ENCODE data around the gene PKD1L1.

DNA sequence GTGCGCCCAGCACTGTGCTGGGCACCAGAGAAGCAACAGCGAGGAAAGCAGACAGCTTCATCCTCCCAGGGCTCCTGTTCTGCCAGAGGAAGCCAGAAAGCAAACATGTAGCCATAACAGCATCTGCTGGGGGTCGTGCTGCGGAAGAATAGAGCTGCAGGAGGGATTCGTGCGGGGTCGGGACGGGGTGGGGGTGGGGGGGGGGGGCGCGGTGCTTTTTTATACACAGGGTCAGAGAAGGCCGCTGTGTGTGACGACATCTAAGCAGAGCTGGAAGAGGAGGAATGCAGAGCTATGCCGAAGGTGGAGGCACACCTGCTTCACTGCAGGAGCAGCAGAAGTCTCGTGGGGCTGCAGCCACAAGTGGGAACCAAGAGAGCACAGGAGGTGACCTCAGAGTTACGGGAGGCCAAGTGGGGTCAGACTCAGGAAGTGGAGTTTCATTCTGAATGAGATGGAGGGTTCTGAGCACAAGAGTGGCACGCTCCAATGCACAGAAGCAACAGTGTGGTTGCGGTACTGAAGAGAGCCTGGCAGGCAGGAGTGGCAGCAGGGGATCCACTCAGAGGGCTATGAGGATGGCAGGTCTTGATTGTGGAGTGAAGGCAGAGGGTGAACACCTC lies 11.1 kb downstream of the PKD1L1 start:
- TF ChIP-seq, protein P1, sequence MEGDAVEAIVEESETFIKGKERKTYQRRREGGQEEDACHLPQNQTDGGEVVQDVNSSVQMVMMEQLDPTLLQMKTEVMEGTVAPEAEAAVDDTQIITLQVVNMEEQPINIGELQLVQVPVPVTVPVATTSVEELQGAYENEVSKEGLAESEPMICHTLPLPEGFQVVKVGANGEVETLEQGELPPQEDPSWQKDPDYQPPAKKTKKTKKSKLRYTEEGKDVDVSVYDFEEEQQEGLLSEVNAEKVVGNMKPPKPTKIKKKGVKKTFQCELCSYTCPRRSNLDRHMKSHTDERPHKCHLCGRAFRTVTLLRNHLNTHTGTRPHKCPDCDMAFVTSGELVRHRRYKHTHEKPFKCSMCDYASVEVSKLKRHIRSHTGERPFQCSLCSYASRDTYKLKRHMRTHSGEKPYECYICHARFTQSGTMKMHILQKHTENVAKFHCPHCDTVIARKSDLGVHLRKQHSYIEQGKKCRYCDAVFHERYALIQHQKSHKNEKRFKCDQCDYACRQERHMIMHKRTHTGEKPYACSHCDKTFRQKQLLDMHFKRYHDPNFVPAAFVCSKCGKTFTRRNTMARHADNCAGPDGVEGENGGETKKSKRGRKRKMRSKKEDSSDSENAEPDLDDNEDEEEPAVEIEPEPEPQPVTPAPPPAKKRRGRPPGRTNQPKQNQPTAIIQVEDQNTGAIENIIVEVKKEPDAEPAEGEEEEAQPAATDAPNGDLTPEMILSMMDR (IDR thresholded peaks at IDR 0.05): no peak
- no peak for TF ChIP-seq POLR2A (IDR thresholded peaks at IDR 0.05)
- no peak for TF ChIP-seq POLR2AphosphoS5 (IDR thresholded peaks at IDR 0.05)
- no peak for TF ChIP-seq EP300 (IDR thresholded peaks at IDR 0.05; ENCODE audit: low read depth)

Data from transverse colon (tissue), 4 donors.